HG02885 (cell line): ENCODE data around the gene BEND7.
"Not testable (repeated sequence)": the region's sequence is repeated elsewhere in the genome, so short reads cannot be mapped to it uniquely, and the experiment has no call there.

Experiments
- ATAC-seq: cut with Tn5 transposase; IDR thresholded peaks from one replicate; pipeline ENCODE4 v1.9.1; 2021; ENCODE audit warnings: mild to moderate bottlenecking; ENCODE audit not compliant: unreplicated experiment, poor library complexity

The BEND7 gene

DNA sequence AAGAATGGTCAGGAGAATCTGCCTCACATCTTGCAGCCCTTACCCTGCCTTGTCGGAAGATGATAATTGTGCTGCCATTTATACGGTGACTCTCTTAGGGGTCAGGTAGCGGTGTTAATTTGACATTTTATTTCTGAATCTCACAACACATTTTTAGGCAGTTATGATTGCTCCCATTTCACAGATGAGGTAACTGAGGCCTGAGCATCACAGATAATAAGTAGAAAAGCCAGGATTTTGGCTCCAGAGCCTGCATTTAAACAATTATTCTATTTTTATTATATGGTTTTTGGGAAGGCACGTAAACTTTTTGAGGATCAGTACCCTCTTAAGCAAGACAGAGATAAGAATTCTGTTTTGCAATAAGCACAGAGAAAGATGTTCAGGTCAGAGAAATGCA lies 103.4 kb downstream of the BEND7 start:
- no peak for ATAC-seq

GRCh38 chr10:13422800-13423199 lies 106.0 kb downstream of the BEND7 start:
- ATAC-seq: no peak

- ATAC-seq: no peak
Measured at GRCh38 chr10:13421382-13421917, 107.4 kb downstream of the BEND7 start.

DNA sequence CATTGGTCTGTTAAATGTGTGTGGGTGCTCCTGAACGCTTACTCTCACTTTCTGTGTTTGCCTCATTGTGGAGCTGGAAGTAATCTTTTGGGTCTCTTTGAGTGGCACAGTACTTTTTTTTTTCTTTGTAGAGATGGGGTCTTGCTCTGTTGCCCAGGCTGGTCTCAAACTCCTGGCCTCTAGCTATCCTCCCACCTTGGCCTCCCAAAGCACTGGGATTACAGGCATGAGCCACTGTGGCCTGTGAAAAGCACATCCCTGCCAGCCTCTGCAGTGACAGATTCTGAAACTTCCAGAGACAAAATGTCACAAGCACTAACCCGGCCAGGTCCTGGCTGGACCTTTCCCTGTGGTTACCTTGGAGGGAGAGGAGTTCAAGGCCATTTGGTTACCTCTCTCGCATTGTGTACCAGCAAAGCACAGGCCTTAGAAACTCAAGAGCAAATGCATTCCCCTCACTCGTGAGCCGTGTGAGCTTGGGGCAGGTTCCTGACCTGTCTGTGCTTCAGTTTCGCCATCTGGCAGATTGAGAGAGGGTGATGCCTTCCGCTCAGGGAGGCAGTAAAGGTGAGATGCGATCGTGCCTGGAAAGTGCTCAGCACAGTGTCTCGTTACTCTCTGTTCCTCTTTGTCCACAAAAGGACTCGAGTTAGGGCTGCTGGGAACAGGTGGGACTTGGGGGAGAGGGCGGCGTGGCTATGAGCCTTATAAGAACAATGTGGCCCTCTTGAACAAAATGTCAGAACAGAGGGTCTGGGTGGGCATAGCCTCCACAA lies 108.1 kb downstream of the BEND7 start:
- no peak for ATAC-seq

- no peak for ATAC-seq
Measured at GRCh38 chr10:13417459-13418126, 111.2 kb downstream of the BEND7 start.

GRCh38 chr10:13416760-13417159 lies 112.1 kb downstream of the BEND7 start:
- ATAC-seq: peak; percentile 45

- ATAC-seq: no peak
Measured at GRCh38 chr10:13414855-13415254, 114.0 kb downstream of the BEND7 start.

DNA sequence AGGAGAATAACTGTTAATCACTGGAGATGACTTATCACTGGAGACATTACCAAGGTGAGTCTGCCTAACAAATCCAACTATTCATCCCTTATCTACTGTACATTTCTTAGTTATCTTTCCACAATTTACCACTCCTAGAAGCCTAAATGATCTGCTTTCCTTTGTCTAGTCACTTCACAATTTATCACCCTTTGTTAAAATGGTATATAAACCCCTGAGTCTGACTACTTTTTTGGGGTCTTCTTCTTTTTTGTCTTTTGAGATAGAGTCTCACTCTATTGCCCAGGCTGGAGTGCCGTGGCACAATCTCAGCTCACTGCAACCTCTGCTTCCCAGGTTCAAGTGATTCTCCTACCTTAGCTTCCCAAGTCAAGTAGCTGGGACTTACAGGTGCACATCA lies 114.7 kb downstream of the BEND7 start:
- no peak for ATAC-seq

DNA sequence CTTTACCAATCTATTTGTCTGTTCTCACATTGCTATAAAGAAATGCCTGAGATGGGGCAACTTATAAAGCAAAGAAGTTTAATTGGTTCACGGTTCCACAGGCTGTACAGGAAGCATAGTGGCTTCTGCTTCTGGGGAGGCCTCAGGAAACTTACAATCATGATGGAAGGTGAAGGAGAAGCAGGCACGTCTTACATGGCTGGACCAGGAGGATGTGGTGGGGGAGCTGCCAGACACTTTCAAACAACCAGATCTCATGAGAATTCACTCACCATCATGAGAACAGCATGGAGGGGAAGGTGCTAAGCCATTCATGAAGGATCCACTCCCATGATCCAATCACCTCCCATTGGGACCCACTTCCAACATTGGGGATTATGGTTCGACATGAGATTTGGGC lies 115.9 kb downstream of the BEND7 start:
- ATAC-seq: no peak

DNA sequence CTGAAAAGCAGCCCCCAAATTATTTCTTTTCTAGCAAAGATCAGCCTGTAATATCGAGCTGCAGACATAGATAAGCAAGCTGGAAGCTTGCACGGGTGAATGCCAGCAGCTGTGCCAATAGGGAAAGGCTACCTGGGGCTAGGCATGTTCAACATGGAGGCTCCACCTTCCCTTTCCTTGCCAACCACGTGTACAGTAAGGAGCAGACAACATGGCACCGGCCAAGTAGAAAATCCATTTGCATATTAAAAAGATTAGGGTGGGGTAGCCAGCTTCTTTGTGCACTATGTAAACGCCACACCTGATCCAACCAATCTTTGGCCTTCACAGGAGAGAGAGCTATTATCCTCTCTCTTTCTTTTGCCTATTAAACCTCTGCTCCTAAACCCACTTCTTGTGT lies 124.0 kb downstream of the BEND7 start:
- ATAC-seq: no peak

- no peak for ATAC-seq
Measured at GRCh38 chr10:13404305-13404759, 124.5 kb downstream of the BEND7 start.

DNA sequence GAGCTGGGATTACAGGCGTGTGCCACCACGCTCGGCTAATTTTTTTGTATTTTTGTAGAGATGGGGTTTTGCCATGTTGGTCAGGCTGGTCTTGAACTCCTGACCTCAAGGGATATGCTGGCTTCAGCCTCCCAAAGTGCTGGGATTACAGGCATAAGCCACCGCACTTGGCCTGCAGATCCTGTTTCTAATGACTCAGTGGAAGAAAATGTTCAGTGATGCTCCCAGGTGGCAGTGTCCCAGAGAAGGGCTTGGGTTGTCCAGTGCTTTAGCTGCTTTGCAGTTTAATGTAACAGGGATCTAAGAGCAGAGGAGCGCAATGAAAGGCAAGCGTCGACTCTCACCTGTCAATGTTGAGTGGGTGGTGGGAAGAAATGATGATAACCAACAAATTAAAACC lies 125.4 kb downstream of the BEND7 start:
- ATAC-seq: not testable (repeated sequence)

GRCh38 chr10:13402021-13402420 lies 126.8 kb downstream of the BEND7 start:
- no peak for ATAC-seq

GRCh38 chr10:13401142-13401541 lies 127.7 kb downstream of the BEND7 start:
- ATAC-seq: no peak

- no peak for ATAC-seq
Measured at GRCh38 chr10:13400196-13400965, 128.4 kb downstream of the BEND7 start.

GRCh38 chr10:13399752-13400151 lies 129.1 kb downstream of the BEND7 start:
- no peak for ATAC-seq

- no peak for ATAC-seq
Measured at GRCh38 chr10:13399236-13399635, 129.6 kb downstream of the BEND7 start.

DNA sequence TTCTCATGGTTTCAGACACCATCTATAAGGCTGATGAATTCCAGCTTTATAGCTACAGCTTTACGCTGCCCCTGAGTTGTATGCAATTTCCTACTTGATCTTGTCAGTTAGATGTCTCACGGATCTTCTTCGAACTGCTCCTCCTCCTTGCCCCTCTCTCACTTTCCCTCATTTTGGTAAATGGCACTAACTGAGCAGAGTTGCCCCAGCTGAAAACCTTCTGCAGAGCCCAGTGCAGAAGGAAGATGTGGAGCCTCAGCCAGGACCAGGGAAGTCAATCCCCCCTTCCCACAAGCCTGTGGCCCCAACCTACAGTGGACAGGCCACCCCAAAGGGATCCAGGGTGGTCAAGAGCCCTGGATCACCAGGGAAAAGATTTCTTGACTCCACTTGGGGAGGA lies 131.8 kb downstream of the BEND7 start:
- ATAC-seq: no peak

GRCh38 chr10:13396369-13396768 lies 132.4 kb downstream of the BEND7 start:
- no peak for ATAC-seq

- ATAC-seq: no peak
Measured at GRCh38 chr10:13395540-13395939, 133.3 kb downstream of the BEND7 start.

DNA sequence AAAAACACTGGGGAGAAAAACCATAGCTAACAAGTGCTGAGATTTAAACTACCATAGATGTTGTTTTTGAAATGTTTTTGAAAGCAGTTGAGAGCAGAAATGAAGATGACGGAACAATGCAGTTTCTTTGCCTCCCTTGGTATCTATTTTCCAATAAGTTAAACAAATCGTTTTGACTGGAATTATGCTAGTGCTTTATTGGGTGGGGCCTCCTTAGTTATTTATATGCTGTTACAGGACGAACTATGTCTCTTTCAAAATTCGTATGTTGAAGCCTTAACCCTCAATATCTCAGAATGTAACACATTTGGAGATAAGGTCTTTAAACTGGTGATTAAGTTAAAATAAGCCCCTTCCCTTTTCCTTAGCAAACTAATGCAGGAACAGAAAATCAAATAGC lies 135.2 kb downstream of the BEND7 start:
- ATAC-seq: no peak
